LNCaP clone FGC (cell line): ENCODE measurements around the gene ULK3.

Experiments
- DNase-seq: peaks from one replicate; pipeline ENCODE4 v3.0.0-alpha.2; 2011; ENCODE audit warnings: low read depth
- H3K4me3 ChIP-seq: 2 replicates; pipeline ENCODE4 v1.5.1; 2011; ENCODE audit warnings: mild to moderate bottlenecking, low read depth, low read length, control low read depth
- TF ChIP-seq, protein P1 (sequence below): IDR thresholded peaks from 2 replicates; pipeline ENCODE4 v1.5.1; 2012; ENCODE audit warnings: mild to moderate bottlenecking; ENCODE audit not compliant: control insufficient read depth, insufficient read depth; ENCODE audit errors: extremely low read depth

ULK3 gene

DNA sequence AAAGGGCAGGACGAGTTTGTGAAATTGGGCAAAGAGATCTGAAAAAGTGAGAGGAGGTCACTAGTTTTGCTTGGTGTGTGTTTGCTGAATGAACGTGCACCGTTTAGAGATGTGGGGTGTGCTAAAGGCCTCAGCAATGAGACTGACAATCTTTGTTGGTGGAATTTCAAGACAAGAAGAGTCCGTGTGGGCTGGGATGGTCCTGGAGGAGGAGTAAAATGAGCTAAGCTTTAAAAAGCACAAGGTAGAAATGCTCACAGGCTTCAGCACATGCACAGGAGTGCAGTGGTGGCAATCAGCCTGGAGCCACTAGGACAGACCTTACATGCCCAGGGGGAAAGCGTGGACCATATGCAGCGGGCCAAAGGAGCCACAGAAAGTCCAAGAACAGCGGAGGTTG lies 18.0 kb downstream of the ULK3 start:
- TF ChIP-seq, protein P1, sequence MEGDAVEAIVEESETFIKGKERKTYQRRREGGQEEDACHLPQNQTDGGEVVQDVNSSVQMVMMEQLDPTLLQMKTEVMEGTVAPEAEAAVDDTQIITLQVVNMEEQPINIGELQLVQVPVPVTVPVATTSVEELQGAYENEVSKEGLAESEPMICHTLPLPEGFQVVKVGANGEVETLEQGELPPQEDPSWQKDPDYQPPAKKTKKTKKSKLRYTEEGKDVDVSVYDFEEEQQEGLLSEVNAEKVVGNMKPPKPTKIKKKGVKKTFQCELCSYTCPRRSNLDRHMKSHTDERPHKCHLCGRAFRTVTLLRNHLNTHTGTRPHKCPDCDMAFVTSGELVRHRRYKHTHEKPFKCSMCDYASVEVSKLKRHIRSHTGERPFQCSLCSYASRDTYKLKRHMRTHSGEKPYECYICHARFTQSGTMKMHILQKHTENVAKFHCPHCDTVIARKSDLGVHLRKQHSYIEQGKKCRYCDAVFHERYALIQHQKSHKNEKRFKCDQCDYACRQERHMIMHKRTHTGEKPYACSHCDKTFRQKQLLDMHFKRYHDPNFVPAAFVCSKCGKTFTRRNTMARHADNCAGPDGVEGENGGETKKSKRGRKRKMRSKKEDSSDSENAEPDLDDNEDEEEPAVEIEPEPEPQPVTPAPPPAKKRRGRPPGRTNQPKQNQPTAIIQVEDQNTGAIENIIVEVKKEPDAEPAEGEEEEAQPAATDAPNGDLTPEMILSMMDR: no peak
- no peak for DNase-seq
- no peak overlapping the region for H3K4me3 ChIP-seq

DNA sequence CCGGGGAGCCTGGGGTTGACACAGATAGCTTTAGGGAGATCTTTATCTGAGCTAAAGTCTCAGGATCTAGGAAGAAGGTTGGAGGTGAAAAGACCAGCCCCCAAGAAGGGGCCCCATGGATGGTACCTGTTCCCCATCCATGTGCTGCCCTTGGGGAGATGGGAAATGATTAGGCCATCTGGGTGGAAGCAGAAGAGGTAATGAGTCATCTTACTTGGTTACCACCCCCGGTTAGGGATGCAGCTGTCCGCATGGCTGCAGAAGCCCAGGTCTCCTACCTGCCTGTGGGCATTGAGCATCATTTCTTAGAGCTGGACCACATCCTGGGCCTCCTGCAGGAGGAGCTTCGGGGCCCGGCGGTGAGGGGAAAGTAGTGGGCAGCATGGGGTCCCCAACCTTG lies 19.6 kb downstream of the ULK3 start:
- no peak for DNase-seq
- H3K4me3 ChIP-seq: no peak overlapping the region
- TF ChIP-seq, protein P1: no peak

DNA sequence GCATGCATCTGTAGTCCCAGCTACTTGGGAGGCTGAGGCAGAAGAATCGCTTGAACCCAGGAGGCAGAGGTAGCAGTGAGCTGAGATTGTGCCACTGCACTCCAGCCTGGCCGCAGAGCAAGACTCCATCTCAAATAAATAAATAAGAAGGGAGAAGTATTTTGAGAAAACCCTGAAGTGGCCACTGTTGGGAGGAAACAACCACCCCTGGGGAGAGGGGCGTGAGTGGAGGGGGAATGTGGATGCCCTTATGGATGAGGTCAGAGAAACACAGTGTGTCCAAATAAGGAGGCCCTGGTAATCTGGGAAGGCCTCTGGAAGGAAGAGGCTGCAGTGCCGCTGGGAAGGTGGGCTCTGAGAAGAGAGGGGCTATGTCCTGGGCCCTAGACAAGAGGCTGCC lies 20.7 kb downstream of the ULK3 start:
- TF ChIP-seq, protein P1: no peak
- DNase-seq: no peak
- no peak overlapping the region for H3K4me3 ChIP-seq

DNA sequence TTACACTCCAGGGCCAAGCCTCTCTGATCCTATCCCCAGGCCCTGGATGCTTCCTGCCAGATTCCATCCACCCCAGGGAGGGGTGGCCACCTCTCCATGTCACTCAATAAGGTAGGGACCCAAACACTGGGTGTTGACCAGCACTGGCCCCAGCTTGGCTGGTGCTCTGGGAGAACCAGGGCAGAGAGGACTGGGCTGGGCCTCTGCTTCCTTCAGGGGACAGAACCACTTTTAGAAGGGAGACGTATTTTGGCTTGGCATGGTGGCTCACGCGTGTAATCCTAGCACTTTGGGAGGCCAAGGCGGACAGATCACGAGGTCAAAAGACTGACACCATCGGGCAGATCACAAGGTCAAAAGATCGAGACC lies 21.2 kb downstream of the ULK3 start:
- H3K4me3 ChIP-seq: no peak overlapping the region
- DNase-seq: no peak
- TF ChIP-seq, protein P1: no peak

DNA sequence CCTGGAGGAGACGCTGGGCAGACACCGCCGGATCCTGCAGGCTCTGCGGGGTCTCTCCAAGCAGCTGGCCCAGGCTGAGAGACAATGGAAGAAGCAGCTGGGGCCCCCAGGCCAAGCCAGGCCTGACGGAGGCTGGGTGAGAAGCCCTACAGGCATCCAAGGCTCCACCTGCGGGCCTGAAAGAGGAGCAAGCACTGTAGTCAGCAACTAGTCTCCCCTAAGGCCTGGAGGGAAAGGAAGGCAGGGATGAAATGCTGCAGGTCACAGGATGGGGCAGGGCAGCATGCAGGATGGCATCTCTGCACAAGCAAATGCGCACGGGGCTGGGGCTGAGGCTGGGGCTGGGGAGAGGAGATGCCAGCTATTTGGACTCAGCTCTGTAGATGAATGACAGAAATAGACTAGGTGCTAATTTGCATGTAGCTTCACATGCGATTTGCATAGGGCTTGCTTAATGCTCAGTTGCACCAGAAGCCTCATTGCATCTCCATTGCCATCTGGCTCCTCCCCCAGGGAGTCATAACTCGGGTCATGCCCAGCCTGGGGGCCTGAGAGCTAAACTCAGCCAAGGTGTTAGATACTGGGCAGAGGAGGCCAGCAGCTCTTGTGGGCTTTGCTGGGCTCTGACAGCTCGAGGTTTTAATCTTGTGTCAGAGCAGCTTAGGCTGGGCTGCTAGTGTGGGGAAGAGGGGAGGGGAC lies 21.7 kb downstream of the ULK3 start:
- H3K4me3 ChIP-seq: no peak overlapping the region
- no peak for DNase-seq
- TF ChIP-seq, protein P1: no peak

DNA sequence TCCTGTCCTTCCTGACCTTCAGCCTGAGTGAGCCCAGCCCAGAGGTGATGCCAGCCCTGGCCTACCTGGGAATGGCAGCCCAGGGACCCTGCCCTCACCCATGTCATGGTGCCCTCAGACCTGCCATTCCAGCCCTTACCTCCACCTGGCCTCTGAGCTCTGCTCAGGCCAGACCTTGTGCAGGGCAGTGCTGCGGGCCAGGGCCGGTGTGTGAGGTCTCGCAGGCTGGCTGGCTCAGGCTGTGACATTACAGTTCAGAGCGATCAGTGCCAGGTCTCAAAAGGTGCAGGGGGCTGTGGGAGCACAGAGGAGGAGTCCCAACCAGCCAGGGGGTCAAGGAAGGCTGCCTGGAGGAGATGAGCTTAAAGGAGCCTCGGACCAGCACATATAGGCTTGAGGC lies 22.9 kb downstream of the ULK3 start:
- TF ChIP-seq, protein P1: no peak
- DNase-seq: no peak
- H3K4me3 ChIP-seq: no peak overlapping the region

DNA sequence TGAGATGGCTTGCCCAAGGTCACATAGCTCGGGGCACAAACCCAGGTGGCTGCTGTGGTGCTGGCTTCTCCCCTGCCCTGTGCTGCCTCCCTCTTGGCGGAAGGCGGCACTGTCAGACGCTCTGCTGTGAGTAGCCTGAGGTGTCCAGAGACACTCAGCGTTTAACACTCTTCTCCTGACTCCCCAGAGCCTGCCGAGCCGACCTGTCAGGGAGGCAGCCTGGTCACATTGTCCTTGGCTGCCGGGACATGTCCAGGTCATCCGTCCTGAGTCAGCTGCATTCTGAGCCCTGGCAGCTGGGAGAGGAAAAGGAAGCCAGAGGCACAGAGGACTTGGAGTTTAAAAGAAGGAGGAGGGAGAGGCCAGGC lies 25.6 kb downstream of the ULK3 start:
- TF ChIP-seq, protein P1: peak; percentile 59
- H3K4me3 ChIP-seq: no peak overlapping the region
- DNase-seq: peak; percentile 54
